B cell (primary cell): Measurements from ENCODE around the gene THAP2.

Experiments used
- CTCF ChIP-seq: fragments of 200-600 bp; IDR thresholded peaks from one replicate; pipeline ENCODE4 v1.8.0; 2022; ENCODE audit warnings: antibody characterized with exemption, mild to moderate bottlenecking
- EZH2 ChIP-seq: IDR thresholded peaks from 2 replicates; pipeline ENCODE4 v1.6.1; 2012; ENCODE audit warnings: borderline replicate concordance, low read depth, mild to moderate bottlenecking, moderate library complexity, low read length; ENCODE audit not compliant: insufficient read depth, poor library complexity, severe bottlenecking

- TF ChIP-seq CTCF (no peak), EZH2 (no peak)
Measured at GRCh38 chr12:71646512-71646911, 17.6 kb upstream of the THAP2 start.
